DOHH2 (cell line): ENCODE measurements around the gene ALDH18A1.

ENCODE experiments used
- H3F3A ChIP-seq: fragments of 200-600 bp; sonication (generic), shearing (Covaris generic); 2 replicates; pipeline ENCODE4 v1.6.0; 2016; ENCODE audit warnings: antibody characterized with exemption, mild to moderate bottlenecking; ENCODE audit not compliant: control insufficient read depth, insufficient read depth
- H3K27ac ChIP-seq: fragments of 200-600 bp; sonication (generic); 2 replicates; pipeline ENCODE4 v1.5.1; 2014; ENCODE audit warnings: low read depth, mild to moderate bottlenecking, low read length, moderate library complexity
- H3K27me3 ChIP-seq: fragments of 200-600 bp; sonication (generic); 2 replicates; pipeline ENCODE4 v1.6.1; 2014; ENCODE audit warnings: mild to moderate bottlenecking, low read length, mixed read lengths; ENCODE audit not compliant: control insufficient read depth
- H3K36me3 ChIP-seq: fragments of 200-600 bp; sonication (generic); 2 replicates; pipeline ENCODE4 v1.6.1; 2014; ENCODE audit warnings: mild to moderate bottlenecking, low read length, moderate library complexity, mixed read lengths; ENCODE audit not compliant: control insufficient read depth
- H3K4me1 ChIP-seq: fragments of 200-600 bp; sonication (generic); 2 replicates; pipeline ENCODE4 v1.6.1; 2014; ENCODE audit warnings: mild to moderate bottlenecking, low read length, mixed read lengths; ENCODE audit not compliant: control insufficient read depth
- H3K4me2 ChIP-seq: fragments of 200-600 bp; sonication (generic); 2 replicates; pipeline ENCODE4 v1.6.0; 2014; ENCODE audit warnings: mild to moderate bottlenecking, low read length, moderate library complexity
- H3K4me3 ChIP-seq: fragments of 200-600 bp; sonication (generic); 2 replicates; pipeline ENCODE4 v1.5.1; 2014; ENCODE audit warnings: mild to moderate bottlenecking, low read length, mixed read lengths
- H3K79me2 ChIP-seq: fragments of 200-600 bp; sonication (generic); 2 replicates; pipeline ENCODE4 v1.6.1; 2014; ENCODE audit warnings: mild to moderate bottlenecking, low read length, mixed read lengths; ENCODE audit not compliant: control insufficient read depth
- H3K9me2 ChIP-seq: fragments of 200-600 bp; sonication (generic); replicated peaks from 2 replicates; pipeline ENCODE4 v1.6.1; 2014; ENCODE audit warnings: mild to moderate bottlenecking, low read length, mixed read lengths; ENCODE audit not compliant: control insufficient read depth
- H3K9me3 ChIP-seq: fragments of 200-600 bp; sonication (generic); 2 replicates; pipeline ENCODE4 v1.6.1; 2014; ENCODE audit warnings: antibody characterized with exemption, low read length, mixed read lengths; ENCODE audit not compliant: control insufficient read depth, insufficient read depth
- H4K20me1 ChIP-seq: fragments of 200-600 bp; sonication (generic); 2 replicates; pipeline ENCODE4 v1.6.0; 2014; ENCODE audit warnings: low read depth, mild to moderate bottlenecking, antibody characterized with exemption, low read length, moderate library complexity; ENCODE audit not compliant: control insufficient read depth, insufficient read depth
- CTCF ChIP-seq: fragments of 200-600 bp; sonication (generic); IDR thresholded peaks from one replicate; pipeline ENCODE4 v1.5.1; 2014; ENCODE audit warnings: antibody characterized with exemption, mild to moderate bottlenecking, low read depth, low read length; ENCODE audit not compliant: poor library complexity, severe bottlenecking
- EZH2phosphoT487 ChIP-seq: fragments of 200-600 bp; sonication (generic); IDR thresholded peaks from 2 replicates; pipeline ENCODE4 v1.6.1; 2017; ENCODE audit warnings: borderline replicate concordance, mild to moderate bottlenecking, antibody characterized with exemption, low read length, moderate library complexity, mixed read lengths

The ALDH18A1 gene

GRCh38 chr10:95663496-95663895 is 7.0 kb upstream of the ALDH18A1 start:
- Histone ChIP-seq H3K4me1 (no peaks in the 10 kb centered on the region), H4K20me1 (no peaks in the 10 kb centered on the region), H3K27me3 (no peaks in the 10 kb centered on the region), H3K79me2 (no peaks in the 10 kb centered on the region), H3K27ac (no peak overlapping the region), H3K9me3 (no peaks in the 10 kb centered on the region), H3K4me2 (no peak overlapping the region), H3K9me2 (no peaks in the 10 kb centered on the region), H3K36me3 (peaks cover 34% of the 10 kb centered on the region), H3K4me3 (no peak overlapping the region), H3F3A (0 out of 2 replicates have a peak, but pooled peaks cover 5% of the 10 kb centered on the region)
- TF ChIP-seq EZH2phosphoT487 (no peak), CTCF (no peak)

DNA sequence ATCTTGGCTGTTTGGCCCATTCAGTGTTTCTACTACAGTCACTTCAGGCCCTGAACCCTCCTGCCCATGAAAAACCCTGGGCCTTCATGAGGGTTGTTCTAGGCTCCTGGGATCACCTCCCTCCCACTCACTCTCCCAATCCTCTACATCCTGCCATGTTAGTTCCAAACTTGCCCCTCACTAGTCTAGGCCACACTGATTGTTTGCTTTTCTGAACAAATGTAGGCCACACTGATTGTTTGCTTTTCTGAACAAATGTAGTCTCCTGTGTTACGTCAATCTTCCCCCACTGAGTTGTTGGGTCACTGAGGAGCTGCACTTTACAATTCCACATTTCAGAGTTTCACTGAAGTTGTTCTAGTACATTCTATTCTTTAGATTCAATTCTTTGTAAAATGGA is 5.3 kb upstream of the ALDH18A1 start:
- H3F3A ChIP-seq, result 0 out of 2 replicates have a peak, but pooled peaks cover 5% of the 10 kb centered on the region
- H3K9me2 ChIP-seq, result no peaks in the 10 kb centered on the region
- H3K9me3 ChIP-seq, result no peaks in the 10 kb centered on the region
- H3K27me3 ChIP-seq, result no peaks in the 10 kb centered on the region
- no peak overlapping the region for H3K27ac ChIP-seq
- H3K4me1 ChIP-seq, result peaks cover 6% of the 10 kb centered on the region
- H3K4me3 ChIP-seq, result no peak overlapping the region
- TF ChIP-seq CTCF, result no peak
- no peak for TF ChIP-seq EZH2phosphoT487
- peaks cover 6% of the 10 kb centered on the region for H3K79me2 ChIP-seq
- H3K36me3 ChIP-seq, result peaks cover 21% of the 10 kb centered on the region
- no peaks in the 10 kb centered on the region for H4K20me1 ChIP-seq
- H3K4me2 ChIP-seq, result no peak overlapping the region

DNA sequence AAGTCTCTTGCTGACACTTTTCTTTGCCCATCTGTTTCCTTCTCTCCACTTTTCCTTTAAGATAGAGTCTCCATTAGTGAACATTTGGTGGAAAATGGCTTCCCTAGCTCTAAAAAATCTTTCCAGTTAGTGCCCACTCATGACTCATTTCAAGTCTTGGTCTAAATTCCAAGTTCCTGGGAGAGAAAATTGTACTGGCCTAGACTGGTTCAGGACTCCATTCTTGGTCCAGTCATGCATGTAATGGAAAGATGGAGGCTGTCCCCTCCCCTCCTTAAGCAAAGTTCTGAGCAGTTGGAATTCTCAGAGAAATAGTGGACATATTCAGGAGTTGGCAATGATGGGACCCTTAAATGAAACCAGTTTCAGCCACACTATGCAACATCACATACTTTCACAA is 3.8 kb upstream of the ALDH18A1 start:
- TF ChIP-seq CTCF, result no peak
- TF ChIP-seq EZH2phosphoT487, result no peak
- H3K27ac ChIP-seq, result no peak overlapping the region
- H3K4me3 ChIP-seq, result no peak overlapping the region

DNA sequence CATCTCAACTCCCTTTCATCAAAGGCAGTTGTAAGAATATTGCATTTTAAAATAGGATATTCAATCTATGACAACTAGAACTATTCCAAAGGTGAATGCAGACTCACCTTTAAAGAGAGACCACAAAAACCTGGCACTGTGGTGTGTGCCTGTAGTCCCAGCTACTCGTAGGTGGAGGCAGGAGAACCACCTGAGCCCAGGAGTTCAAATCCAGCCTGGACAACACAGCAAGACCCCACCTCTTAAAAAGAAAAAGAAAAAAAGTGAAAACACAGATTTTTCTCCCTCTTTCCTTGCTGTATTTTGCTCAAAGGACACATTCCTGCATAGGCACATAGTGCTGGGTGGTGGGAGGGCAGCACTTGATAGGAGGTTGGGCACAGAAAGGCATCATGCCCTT is 739 bp upstream of the ALDH18A1 start:
- H3K27ac ChIP-seq, result no peak overlapping the region
- peak overlapping the region; percentile 88 for H3K4me2 ChIP-seq
- no peaks in the 10 kb centered on the region for H3K9me3 ChIP-seq
- H3K79me2 ChIP-seq, result peaks cover 51% of the 10 kb centered on the region
- TF ChIP-seq EZH2phosphoT487 (no peak), CTCF (no peak)
- H3K9me2 ChIP-seq, result no peaks in the 10 kb centered on the region
- H4K20me1 ChIP-seq, result no peaks in the 10 kb centered on the region
- no peaks in the 10 kb centered on the region for H3K27me3 ChIP-seq
- peaks cover 32% of the 10 kb centered on the region for H3K36me3 ChIP-seq
- peaks cover 20% of the 10 kb centered on the region for H3K4me1 ChIP-seq
- H3F3A ChIP-seq, result 0 out of 2 replicates have a peak, but pooled peaks cover 5% of the 10 kb centered on the region
- peak overlapping the region; percentile 85 for H3K4me3 ChIP-seq

More for the DNA sequence above, 3.8 kb upstream of the ALDH18A1 start:
- Histone ChIP-seq H3K79me2 (peaks cover 21% of the 10 kb centered on the region), H3K4me1 (peaks cover 11% of the 10 kb centered on the region), H3K4me2 (no peak overlapping the region), H3K27me3 (no peaks in the 10 kb centered on the region), H3K9me3 (no peaks in the 10 kb centered on the region), H4K20me1 (no peaks in the 10 kb centered on the region), H3K36me3 (peaks cover 25% of the 10 kb centered on the region), H3K9me2 (no peaks in the 10 kb centered on the region), H3F3A (0 out of 2 replicates have a peak, but pooled peaks cover 5% of the 10 kb centered on the region)
